NCI-H2227 treated with DMSO at 0.1 percent for 48 hours (cell line): ENCODE results near the gene AHCYL1.
"Not testable (repeated sequence)": the region's sequence is repeated elsewhere in the genome, so short reads cannot be mapped to it uniquely, and the experiment has no call there.

Experiments
- DNase-seq: peaks from one replicate; lab custom pipeline; 2025; lab: John Stamatoyannopoulos, UW

Gene AHCYL1

GRCh38 chr1:109997867-109998229 lies 13.3 kb downstream of the AHCYL1 start:
- no peak for DNase-seq

GRCh38 chr1:110002695-110003094 lies 18.1 kb downstream of the AHCYL1 start:
- no peak for DNase-seq

- DNase-seq, result no peak
Observed at GRCh38 chr1:110003747-110004428, 19.3 kb downstream of the AHCYL1 start.

- no peak for DNase-seq
Observed at GRCh38 chr1:110004583-110004982, 20.0 kb downstream of the AHCYL1 start.

- no peak for DNase-seq
Observed at GRCh38 chr1:110005971-110006370, 21.4 kb downstream of the AHCYL1 start.

GRCh38 chr1:110006516-110006915 lies 22.0 kb downstream of the AHCYL1 start:
- no peak for DNase-seq

- no peak for DNase-seq
Observed at GRCh38 chr1:110007046-110007830, 22.7 kb downstream of the AHCYL1 start.

GRCh38 chr1:110008971-110009565 lies 24.5 kb downstream of the AHCYL1 start:
- no peak for DNase-seq

GRCh38 chr1:110011527-110012041 lies 27.0 kb downstream of the AHCYL1 start:
- DNase-seq, result no peak

GRCh38 chr1:110012100-110012780 lies 27.7 kb downstream of the AHCYL1 start:
- DNase-seq, result no peak

GRCh38 chr1:110017792-110018191 lies 33.2 kb downstream of the AHCYL1 start:
- DNase-seq, result no peak

GRCh38 chr1:110018396-110018795 lies 33.8 kb downstream of the AHCYL1 start:
- DNase-seq, result no peak

- DNase-seq, result no peak
Observed at GRCh38 chr1:110019770-110020169, 35.2 kb downstream of the AHCYL1 start.

- no peak for DNase-seq
Observed at GRCh38 chr1:110021285-110021684, 36.7 kb downstream of the AHCYL1 start.

- DNase-seq, result no peak
Observed at GRCh38 chr1:110024613-110025012, 40.0 kb downstream of the AHCYL1 start.

- DNase-seq, result not testable (repeated sequence)
Observed at GRCh38 chr1:110030687-110031086, 46.1 kb downstream of the AHCYL1 start.

GRCh38 chr1:110032327-110032726 lies 47.8 kb downstream of the AHCYL1 start:
- DNase-seq, result no peak

GRCh38 chr1:110033421-110033820 lies 48.9 kb downstream of the AHCYL1 start:
- no peak for DNase-seq

GRCh38 chr1:110034040-110034450 lies 49.5 kb downstream of the AHCYL1 start:
- no peak for DNase-seq

GRCh38 chr1:110034451-110035235 lies 50.1 kb downstream of the AHCYL1 start, which contains the start of gene STRIP1:
STRIP1 (plus strand) TSS chr1:110034624; CDS start chr1:110034638, 14 bp downstream.
- peak; percentile 94 for DNase-seq

- peak; percentile 62 for DNase-seq
Observed at GRCh38 chr1:110035236-110035752, 50.7 kb downstream of the AHCYL1 start.
